ENCODE results near the gene PLA2G4A.

Gene PLA2G4A

GRCh38 chr1:187001198-187001889, 172.6 kb downstream of the PLA2G4A start:
- in situ Hi-C loops (cut with HindIII; ENCODE audit: low sequenced_read_pairs) = no loop called here

GRCh38 chr1:187003353-187003752, 174.6 kb downstream of the PLA2G4A start:
- in situ Hi-C loops (cut with HindIII; ENCODE audit: low sequenced_read_pairs) = no loop called here

GRCh38 chr1:187006896-187007295, 178.1 kb downstream of the PLA2G4A start:
- in situ Hi-C loops (cut with HindIII; ENCODE audit: low sequenced_read_pairs) = no loop called here

- in situ Hi-C loops (cut with HindIII; ENCODE audit: low sequenced_read_pairs) = no loop called here
Measured at GRCh38 chr1:187009320-187009719, 180.6 kb downstream of the PLA2G4A start.

- in situ Hi-C loops (cut with HindIII; ENCODE audit: low sequenced_read_pairs) = no loop called here
Measured at GRCh38 chr1:187010571-187011309, 182.0 kb downstream of the PLA2G4A start.

- in situ Hi-C loops (cut with HindIII; ENCODE audit: low sequenced_read_pairs) = no loop called here
Measured at GRCh38 chr1:187013582-187014200, 184.9 kb downstream of the PLA2G4A start.

- in situ Hi-C loops (cut with HindIII; ENCODE audit: low sequenced_read_pairs) = no loop called here
Measured at GRCh38 chr1:187018291-187018690, 189.5 kb downstream of the PLA2G4A start.

- in situ Hi-C loops (cut with HindIII; ENCODE audit: low sequenced_read_pairs) = no loop called here
Measured at GRCh38 chr1:187027253-187027652, 198.5 kb downstream of the PLA2G4A start.

- in situ Hi-C loops (cut with HindIII; ENCODE audit: low sequenced_read_pairs) = no loop called here
Measured at GRCh38 chr1:187032316-187032981, 203.7 kb downstream of the PLA2G4A start.

GRCh38 chr1:187032982-187033692, 204.4 kb downstream of the PLA2G4A start:
- in situ Hi-C loops (cut with HindIII; ENCODE audit: low sequenced_read_pairs) = no loop called here

- in situ Hi-C loops (cut with HindIII; ENCODE audit: low sequenced_read_pairs) = no loop called here
Measured at GRCh38 chr1:187033693-187034390, 205.1 kb downstream of the PLA2G4A start.

GRCh38 chr1:187034501-187034900, 205.8 kb downstream of the PLA2G4A start:
- in situ Hi-C loops (cut with HindIII; ENCODE audit: low sequenced_read_pairs) = no loop called here

GRCh38 chr1:187037973-187038553, 209.3 kb downstream of the PLA2G4A start:
- in situ Hi-C loops (cut with HindIII; ENCODE audit: low sequenced_read_pairs) = no loop called here
